Prostate gland (tissue), 2 donors: ENCODE data around the gene SLC7A7. TPM values are rescaled to one million over a fixed set of nuclear protein-coding genes. Genes with fewer than 3 reads are reported as not detected.
A peak's percentile ranks its signal among the peaks of the same experiment; 100 is the strongest.

Experiments
- DNase-seq: peaks from one replicate; pipeline ENCODE4 v3.0.0-alpha.2; 2019; ENCODE audit warnings: low spot score
- H3K27ac ChIP-seq, 2 donors: fragments of 200-600 bp; sonication (generic); 2 replicates each; pipeline ENCODE4 v1.5.1; 2017 to 2019
- H3K27me3 ChIP-seq: fragments of 200-600 bp; sonication (generic); replicated peaks from 2 replicates; pipeline ENCODE4 v1.5.1; 2019; ENCODE audit not compliant: insufficient read depth
- H3K36me3 ChIP-seq, 2 donors: fragments of 200-600 bp; sonication (generic); 1 replicate in 1 of 2; 2 replicates in 1 of 2; pipeline versions ENCODE4 v1.5.1 to v1.8.1; 2017 to 2019
- H3K4me1 ChIP-seq: fragments of 200-600 bp; sonication (generic); replicated peaks from 2 replicates; pipeline ENCODE4 v1.5.1; 2019
- H3K4me3 ChIP-seq, 2 donors: fragments of 200-600 bp; sonication (generic); 2 replicates each; pipeline ENCODE4 v1.5.1; 2017 to 2019
- H3K9me3 ChIP-seq: fragments of 200-600 bp; sonication (generic); 2 replicates; pipeline ENCODE4 v1.5.1; 2017
- POLR2A ChIP-seq: fragments of 450-650 bp; IDR thresholded peaks from one replicate; pipeline ENCODE4 v1.6.1; 2016; ENCODE audit warnings: antibody characterized with exemption, mild to moderate bottlenecking
- POLR2AphosphoS5 ChIP-seq: sonication (generic); formaldehyde crosslinking; IDR thresholded peaks from one replicate; pipeline ENCODE4 v1.6.1; 2017; ENCODE audit warnings: antibody characterized with exemption
- WGBS: methylation state at CpG from one replicate; pipeline ENCODE4 v1.1.5; 2018; 5-methylcytosine and 5-hydroxymethylcytosine counted together
- intact Hi-C: fragments of 100-400 bp; cut with DNase I; formaldehyde crosslinking; loops from one replicate; pipeline ENCODE4 v1.14.2; 2022
- total RNA-seq, 2 donors: library from RNA; depleted of rRNA; stranded (reverse); fragments of >200 nt; gene quantifications; one replicate each; pipeline ENCODE4 v1.1.0, GENCODE V29; 2016
- TF ChIP-seq, protein P1 (sequence below), 4 experiments: fragments of 200-600 bp in 2 of 4; fragments of 450-650 bp in 2 of 4; sonication (generic) in 2 of 4; IDR thresholded peaks; 1 replicate in 3 of 4; 2 replicates in 1 of 4; pipeline ENCODE4 v1.5.1; 2016 to 2019; ENCODE audit warnings: antibody characterized with exemption in 4 of 4, mild to moderate bottlenecking in 2 of 4, moderate library complexity in 2 of 4

Gene SLC7A7
- total RNA-seq, 2 donors from 2014 or later, result 4.6 to 8.1 TPM

DNA sequence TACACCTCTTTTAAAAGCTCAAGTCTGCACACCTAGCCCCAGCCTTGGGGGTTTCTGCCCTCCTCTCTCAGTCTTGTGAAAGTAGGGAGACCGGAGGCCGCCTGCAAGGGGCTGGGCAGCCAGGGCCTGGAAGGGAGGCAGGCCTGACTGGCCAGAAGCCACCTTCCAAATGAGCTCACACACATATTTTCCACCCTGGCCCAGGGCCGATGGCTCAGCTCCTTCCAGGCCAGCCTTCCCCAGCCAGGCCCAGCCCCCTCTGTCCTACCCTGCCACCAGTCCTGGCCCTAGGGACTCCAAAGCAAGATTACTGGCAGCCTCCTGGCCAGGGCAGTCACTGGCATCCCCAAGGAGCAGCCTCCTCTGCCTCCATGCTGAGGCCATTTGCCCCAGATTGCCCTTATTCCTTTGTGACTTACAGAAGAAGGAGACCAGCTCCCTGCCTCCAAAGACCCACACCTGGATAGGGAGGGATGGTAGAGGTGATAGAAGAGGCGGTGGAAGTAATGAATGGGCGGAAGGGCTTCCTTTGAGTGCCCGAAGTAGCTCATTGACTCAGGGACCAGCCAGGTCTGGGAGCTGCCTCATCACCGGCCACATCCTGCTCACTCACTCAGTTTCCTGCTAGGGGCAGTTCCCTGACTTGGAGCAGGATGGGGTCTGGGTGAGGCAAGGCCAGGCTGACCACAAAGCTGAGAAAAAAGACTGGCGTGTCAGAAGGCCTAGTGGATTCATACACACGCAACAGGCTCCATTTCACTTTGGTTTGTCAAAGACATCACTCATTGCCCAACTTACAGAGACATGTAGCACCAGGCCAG lies 35.9 kb upstream of the SLC7A7 start:
- Histone ChIP-seq H3K36me3 (peaks cover 0 to 3% of the 10 kb centered on the region in 2 donors), H3K27me3 (no peaks in the 10 kb centered on the region), H3K27ac (peak overlapping the region; percentile 67 to 72), H3K4me3 (no peak overlapping the region), H3K9me3 (no peaks in the 10 kb centered on the region), H3K4me1 (peaks cover 15% of the 10 kb centered on the region)
- DNase-seq, result peak; percentile 76
- TF ChIP-seq POLR2A (peak; percentile 36), POLR2AphosphoS5 (peak; percentile 71)
- TF ChIP-seq, protein P1, sequence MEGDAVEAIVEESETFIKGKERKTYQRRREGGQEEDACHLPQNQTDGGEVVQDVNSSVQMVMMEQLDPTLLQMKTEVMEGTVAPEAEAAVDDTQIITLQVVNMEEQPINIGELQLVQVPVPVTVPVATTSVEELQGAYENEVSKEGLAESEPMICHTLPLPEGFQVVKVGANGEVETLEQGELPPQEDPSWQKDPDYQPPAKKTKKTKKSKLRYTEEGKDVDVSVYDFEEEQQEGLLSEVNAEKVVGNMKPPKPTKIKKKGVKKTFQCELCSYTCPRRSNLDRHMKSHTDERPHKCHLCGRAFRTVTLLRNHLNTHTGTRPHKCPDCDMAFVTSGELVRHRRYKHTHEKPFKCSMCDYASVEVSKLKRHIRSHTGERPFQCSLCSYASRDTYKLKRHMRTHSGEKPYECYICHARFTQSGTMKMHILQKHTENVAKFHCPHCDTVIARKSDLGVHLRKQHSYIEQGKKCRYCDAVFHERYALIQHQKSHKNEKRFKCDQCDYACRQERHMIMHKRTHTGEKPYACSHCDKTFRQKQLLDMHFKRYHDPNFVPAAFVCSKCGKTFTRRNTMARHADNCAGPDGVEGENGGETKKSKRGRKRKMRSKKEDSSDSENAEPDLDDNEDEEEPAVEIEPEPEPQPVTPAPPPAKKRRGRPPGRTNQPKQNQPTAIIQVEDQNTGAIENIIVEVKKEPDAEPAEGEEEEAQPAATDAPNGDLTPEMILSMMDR (IDR thresholded peaks at IDR 0.05), result no peak
- intact Hi-C loops, result loop anchor here (5.0 to 10.0 kb wide), 2 partner anchors 86 to 294 kb away; partner anchors contain the start of gene OXA1L
- 59% methylated on average over 8 of the region's 9 CpGs for WGBS

DNA sequence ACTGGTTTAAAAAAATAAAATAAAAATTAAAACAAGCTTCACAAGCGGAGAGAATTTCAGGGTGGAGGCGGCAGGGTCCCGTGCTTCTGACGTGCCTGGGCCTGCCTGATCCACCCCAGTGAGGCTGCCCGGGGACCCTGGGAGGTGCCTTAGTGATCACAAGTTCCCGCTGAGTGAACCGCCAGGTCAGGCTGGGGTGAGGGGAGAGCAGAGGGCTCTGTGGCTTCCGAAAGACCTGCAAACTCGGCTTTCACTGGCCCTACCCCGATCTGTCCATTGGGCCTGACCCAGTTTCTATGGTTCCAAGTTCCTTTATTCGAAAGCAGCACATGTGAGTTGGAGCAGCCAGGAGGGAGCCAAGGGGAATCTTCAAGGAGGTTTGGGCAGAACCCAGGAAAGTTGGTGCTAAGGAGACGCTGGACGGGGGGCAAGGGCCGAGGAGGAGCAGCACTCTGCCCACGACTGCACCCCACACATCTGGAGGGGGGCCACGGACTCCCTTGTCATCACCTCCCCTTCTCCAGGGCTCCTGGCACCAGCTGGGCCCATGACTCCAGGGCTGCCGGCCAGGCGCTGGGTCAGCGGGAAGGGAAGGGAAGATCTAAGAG lies 34.1 kb upstream of the SLC7A7 start:
- DNase-seq, result peak; percentile 49
- Histone ChIP-seq H3K4me3 (no peak overlapping the region), H3K27me3 (no peaks in the 10 kb centered on the region), H3K4me1 (peaks cover 15% of the 10 kb centered on the region), H3K36me3 (peaks cover 6 to 20% of the 10 kb centered on the region in 2 donors), H3K9me3 (no peaks in the 10 kb centered on the region), H3K27ac (peak overlapping the region; percentile 72 to 80)
- TF ChIP-seq, protein P1 (IDR thresholded peaks at IDR 0.05), result no peak
- TF ChIP-seq POLR2A (no peak), POLR2AphosphoS5 (no peak)
- WGBS, result 26% methylated on average over 19 of the region's 19 CpGs
- intact Hi-C loops, result loop anchor here (10.0 kb wide), 1 partner anchor 465 kb away; no protein-coding TSS in a partner anchor

DNA sequence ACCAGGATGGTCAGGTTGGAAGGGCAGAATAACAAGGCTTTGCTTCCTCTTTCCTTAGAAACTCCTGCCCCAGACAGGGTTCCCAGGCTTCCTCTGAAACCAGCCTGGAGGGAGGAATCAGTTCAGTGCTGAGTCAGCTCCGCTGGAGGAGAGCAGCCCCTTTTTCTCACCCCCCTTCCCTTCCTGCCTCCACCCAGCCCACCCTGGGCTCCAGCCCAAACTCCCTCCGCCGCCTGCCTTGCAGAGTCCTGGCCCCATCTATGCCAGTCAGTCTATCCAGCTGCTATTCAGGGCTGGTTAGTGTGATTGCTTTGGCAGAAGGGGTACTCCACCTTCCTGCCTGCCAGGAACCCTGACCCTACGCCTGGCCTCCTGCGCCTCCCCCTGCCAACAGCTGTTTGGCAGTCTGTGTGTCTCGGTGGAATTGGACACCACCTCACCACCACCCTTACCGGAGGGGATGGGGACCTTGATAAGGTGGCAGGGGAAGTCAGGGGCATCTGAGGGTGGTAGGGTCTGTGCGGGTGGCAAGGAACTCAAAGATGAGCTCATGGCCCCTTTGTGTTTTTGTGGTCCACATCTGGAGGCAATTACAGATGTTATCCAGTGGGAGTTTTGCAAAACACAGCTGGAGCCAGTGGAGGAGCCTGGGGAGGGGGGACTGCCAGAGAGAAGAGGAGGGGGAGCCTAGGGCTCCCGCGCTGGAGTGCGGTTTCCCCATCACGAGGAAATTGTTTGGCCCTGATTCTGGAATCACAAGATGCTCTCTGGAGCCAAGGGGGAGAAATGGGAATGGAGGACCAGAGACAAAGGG lies 33.3 kb upstream of the SLC7A7 start:
- DNase-seq, result no peak
- Histone ChIP-seq H3K27me3 (no peaks in the 10 kb centered on the region), H3K27ac (peak overlapping the region; percentile 72 to 80), H3K4me1 (peaks cover 15% of the 10 kb centered on the region), H3K9me3 (no peaks in the 10 kb centered on the region), H3K36me3 (peaks cover 6 to 24% of the 10 kb centered on the region in 2 donors), H3K4me3 (no peak overlapping the region)
- 7% methylated on average over 12 of the region's 12 CpGs for WGBS
- TF ChIP-seq POLR2A, result no peak
- no peak for TF ChIP-seq POLR2AphosphoS5
- TF ChIP-seq, protein P1 (IDR thresholded peaks at IDR 0.05), result no peak
- intact Hi-C loops, result loop anchor here (10.0 kb wide), 1 partner anchor 464 kb away; no protein-coding TSS in a partner anchor

DNA sequence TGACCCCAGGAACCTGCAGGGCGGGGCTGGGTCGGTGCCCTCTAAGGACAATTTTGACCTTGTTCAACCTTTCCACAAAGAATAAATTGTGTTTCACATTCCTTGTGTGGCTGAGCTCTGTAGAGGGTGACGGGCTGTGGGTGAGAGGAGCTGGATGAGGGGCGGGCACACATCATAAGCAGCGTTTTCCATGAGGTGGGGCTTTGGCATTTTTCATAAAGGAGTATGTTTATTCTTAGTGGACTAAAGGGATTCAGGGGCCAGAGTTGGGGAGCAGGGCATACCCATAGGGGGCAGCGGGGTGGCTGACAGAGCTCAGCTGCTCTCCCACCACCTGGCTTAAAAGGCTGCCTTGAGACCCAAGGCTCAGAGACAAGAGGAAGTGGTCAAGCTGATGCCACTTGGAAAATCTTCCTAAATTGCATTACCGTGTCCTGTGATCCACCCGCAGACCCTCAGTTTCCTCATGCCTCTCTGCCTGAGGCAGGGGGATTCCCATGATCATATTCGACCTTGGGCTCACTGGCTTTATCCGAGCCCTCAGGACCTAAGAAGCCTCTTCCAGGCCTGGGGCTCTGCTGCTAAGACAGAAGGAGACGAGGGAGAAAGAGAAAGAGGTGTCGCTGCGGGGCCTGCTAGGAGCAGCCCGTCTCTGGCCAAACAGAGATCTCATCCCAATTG lies 32.6 kb upstream of the SLC7A7 start:
- Histone ChIP-seq H3K4me1 (peaks cover 15% of the 10 kb centered on the region), H3K9me3 (no peaks in the 10 kb centered on the region), H3K4me3 (no peak overlapping the region), H3K36me3 (peaks cover 10 to 28% of the 10 kb centered on the region in 2 donors), H3K27me3 (no peaks in the 10 kb centered on the region), H3K27ac (peak overlapping the region; percentile 72 to 80)
- no peak for DNase-seq
- intact Hi-C loops, result loop anchor here (10.0 kb wide), 1 partner anchor 463 kb away; no protein-coding TSS in a partner anchor
- TF ChIP-seq POLR2A (no peak), POLR2AphosphoS5 (no peak)
- TF ChIP-seq, protein P1 (IDR thresholded peaks at IDR 0.05), result no peak
- WGBS, result 37% methylated on average over 14 of the region's 14 CpGs
